ENCODE measurements around the gene FUCA2.
"Not testable (repeated sequence)": the region's sequence is repeated elsewhere in the genome, so short reads cannot be mapped to it uniquely, and the experiment has no call there.

The FUCA2 gene

DNA sequence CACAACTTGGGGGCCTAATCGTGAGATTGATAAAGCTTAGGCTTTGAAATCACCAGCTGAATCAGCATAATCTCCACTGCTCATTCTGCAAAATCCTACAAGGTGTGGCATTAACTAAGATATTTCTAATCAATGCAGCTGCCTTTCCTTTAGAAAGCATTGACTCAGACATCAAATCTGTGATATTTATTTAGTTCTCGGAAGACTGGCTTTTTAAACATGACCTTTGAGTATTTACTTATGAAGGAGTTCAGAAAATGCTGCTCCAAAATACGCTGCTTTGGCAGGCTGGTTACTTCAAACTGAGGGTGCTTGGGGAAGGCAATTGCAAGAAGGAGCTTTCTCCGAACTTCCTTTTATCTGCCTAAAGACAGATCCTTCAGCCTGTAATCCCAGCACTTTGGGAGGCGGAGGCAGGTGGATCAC lies 23.7 kb upstream of the FUCA2 start:
- no peak for DNase-seq

DNA sequence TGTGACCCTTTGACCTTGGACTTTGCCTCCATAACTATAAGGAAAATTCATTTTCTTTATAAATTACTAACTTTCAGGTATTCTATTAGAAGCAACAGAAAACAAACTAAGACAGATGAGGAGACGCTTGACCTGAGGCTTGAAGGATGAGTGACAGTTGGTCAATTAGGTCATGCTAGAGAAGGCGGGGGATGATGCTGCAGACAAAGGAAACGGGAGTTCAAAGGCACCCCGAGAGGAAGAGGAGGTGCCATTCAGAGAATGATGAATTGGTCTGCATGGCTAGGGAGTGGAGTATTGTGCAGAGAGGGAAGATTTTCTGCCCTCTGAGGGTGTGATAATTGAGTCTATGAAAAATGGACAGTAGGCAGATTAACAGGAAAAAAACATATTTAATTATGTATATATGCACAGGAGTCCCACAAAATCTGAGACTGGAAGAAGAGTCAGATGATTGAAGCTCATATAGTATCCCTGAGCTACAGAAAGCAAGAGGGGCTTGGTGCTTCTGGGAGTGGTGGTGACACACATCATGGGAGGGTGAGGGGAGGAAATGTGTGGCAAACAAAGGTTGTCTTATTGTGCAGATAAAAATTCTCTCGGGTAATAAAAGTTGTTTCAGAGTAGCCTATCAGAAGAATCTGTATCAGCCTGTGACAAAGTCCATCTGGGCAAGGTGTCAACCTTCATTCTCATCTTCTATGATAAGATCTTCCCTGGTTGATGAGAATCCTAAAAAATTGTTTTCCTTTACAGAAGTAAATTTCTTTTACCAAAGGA lies 20.4 kb upstream of the FUCA2 start:
- no peak for DNase-seq

DNA sequence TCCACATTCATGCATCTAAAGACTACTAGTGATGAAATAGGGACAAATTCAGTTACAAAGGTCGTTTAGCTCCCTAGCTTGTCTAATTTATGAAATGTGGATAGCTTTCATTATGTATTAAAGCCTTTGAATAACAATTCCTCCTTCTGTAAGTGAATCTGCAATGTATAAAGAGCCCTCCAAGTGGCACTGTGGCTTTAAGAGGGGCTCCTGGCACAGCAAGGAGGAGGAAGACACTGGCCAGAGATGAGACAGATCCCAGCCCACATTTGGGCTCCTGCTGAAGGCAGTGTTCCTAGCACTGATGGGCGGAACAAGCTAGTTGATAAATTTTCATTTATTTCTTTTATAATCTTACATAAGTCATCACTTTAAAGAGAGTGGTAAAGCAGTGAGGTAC lies 17.6 kb upstream of the FUCA2 start:
- DNase-seq = no peak

DNA sequence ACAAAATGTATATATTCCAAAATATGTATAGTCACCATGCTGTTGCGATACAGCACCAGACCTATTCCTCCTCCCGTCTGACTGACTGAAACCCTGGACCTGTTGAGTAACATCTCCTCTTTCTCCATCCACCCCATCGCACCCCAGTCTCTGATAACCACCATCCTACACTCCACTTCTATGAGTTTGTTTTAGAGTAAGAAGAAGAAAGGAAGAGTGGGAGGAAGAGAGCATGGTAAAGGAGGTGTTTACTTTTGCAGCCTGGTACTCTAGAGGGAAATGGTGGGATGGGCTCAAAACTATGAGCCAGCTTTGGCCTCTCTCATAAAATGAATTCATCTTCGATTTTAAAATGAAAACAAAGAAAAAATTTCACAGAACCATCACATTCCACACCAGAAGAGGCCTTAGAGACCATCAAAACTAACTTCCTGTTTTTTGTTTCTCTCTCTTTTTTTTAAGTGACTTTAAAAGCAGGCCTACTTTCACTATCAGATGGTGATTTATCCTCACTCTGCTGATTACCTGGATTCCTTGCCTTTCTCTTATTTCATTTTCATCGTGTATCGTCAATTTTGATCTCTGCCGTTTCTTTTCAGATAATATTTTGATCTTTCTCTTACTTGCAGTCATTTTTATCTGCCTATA lies 16.8 kb upstream of the FUCA2 start:
- DNase-seq = no peak

DNA sequence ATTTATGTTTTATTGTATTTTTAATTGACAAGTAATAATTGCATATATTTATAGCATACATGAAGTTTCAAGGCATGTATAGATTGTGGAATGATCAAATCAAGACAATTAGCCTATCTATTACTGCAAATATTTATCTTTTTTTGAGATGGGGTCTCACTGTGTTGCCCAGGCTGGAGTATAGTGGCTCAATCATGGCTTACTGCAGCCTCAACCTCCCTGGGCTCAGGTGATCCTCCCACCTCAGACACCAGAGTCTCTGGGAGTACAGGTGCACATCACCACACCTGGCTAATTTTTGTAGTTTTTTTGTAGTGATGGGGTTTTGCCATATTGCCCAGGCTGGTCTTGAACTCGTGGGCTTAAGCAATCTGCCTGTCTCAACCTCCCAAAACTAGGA lies 16.2 kb upstream of the FUCA2 start:
- DNase-seq = no peak

DNA sequence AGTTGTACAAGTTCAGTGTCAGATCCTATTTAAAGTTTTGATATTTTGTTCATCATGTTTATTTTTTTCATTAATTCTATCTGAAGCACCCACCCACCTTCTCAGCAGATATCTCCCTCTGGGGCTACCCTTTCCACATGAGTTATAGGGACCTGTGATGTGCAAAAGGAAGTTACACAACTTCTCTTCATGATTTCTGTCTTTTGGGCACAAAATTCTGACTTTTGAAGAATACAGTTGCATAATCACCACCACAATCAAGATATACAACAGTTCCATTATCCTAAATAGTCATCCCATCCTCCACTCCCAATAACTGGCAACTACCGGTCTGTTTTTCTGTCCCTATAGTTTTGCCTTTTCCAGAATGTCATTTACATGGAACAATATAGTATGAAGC lies 13.8 kb upstream of the FUCA2 start:
- no peak for DNase-seq

DNA sequence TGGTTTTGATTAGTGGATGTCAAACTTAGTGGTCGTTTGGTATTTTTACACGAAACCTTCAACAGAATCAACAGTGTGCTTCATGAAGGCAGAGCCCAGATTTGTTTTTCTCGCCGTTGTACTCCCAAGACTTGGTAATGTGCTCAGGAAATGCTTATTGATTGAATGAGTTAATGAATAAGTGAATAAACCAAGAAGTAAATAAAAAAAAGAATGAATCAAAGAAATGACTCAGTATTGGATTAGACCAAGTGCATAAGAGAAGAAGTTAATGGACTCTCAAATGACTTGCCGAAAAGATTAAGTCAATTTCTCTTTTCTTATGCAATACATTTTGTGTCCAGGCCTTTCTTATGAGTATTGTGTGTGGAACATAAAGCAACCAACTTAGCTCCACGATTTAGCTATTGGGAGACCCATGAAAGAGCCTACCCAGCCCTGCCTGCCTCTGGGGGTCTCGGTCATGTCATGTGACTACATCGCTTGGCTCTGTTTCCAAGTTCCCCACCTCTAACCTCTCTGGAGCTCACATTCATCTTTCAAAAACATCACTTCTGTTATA lies 10.6 kb upstream of the FUCA2 start:
- DNase-seq = no peak

DNA sequence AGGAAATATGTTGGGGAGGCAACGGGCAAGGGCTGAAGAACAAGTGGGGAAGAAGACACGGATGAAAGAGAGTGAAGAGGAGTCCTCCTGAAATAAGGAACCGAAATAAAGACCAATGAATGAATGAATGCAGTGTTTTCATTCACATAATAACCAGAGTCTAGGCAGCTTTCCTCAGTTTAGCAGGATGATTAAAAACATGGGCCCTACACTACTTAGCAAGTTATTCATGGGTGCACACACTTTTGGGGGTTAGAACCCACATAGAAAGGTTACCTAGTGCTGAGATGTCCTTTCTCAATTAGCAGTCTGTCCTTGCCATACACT lies 5.9 kb upstream of the FUCA2 start:
- no peak for DNase-seq

DNA sequence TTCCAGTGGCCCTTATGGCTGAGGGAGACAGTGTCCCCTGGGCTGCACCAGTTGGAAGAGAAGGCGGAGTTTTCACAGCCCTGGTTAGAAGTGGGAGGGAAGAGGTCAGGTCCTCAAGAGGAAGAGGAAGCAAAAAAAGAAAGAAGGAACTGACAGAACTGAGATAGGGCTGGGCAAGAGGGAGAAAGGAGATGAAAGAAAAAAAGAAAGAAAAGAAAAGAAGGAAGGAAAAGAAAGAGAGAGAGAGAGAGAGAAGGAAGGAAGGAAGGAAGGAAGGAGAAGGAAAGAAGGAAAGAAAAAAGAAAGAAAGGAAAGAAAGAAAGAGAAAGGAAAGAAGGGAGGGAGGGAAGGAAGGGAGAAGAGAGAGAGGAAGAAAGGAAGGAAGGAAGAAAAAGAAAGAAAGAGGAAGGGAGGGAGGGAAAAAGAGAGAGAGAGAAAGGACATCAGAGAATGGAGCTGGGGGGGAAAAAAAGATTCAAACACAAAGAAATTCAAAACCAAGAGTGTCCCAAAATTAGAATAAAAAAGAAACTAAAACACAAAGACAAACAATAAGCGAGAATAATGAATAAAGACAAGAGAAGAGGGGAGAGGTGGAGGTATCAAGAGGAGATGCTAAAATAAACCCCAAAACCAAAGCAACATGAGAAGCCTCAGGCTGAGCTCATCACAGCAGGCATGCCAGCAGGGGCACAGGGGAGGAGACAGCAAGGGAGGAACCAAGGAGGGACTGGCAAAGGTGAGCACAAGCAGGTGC lies 5.3 kb upstream of the FUCA2 start:
- no peak for DNase-seq

DNA sequence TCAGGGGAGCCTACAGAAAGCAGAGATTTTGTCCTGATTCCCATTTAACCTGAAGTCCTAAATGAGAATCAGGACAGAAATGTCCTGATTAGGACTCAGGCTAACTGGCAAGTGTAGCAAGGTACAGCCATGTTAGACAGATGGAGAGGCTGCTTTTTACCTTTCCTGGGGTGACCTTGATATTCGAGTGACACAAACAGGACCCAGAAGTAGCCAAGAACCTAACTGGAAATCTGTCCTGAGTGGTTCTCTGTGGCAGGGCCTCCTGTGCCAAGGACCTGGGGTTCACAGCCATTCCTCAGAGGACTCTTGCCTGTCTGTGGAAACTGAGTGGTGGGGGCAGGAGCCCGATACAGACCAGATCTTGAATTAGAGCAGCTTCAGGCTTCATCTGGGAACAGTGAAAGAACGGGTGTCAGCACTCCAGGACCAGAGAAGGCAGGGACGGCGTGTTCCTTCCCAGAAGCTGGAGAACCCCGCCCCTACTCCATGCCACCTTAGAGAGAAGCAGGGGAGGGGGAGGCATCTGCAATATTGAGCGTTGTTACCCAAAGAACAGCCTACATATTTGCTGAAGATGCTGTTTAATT lies 4.3 kb upstream of the FUCA2 start:
- no peak for DNase-seq

DNA sequence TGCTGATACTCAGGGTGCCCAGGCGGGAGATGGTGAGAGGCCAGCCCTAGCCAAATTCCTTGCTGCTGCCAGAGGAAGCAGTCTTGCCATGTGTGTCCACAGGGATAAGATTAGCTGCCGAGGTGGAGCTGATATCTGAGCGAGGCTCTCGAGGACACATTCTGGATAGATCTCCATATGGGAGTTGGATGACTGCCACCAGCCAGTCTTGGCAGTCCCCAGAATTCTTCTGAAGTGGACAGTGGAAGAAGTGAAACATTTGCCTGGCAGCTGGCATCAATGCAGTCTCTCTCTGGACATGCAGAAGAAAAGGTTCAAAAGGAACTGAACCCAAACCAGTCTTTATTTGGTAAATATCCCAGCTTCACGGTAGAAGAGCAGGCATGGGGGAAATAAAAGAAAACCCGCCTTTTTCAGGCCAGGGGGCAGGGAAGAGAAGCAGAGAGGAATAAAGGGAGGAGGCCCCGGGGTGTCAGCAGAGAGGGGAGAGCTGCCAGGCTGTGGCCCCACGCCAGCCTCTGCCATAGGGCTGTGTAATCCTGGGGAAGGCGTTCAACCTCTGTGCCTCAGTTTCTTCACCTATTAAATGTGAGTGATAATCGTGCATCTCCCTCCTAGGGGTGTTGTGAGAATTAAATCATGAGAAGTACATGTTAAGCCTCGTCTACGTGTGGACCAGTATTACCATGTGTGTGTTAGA lies 3.7 kb upstream of the FUCA2 start:
- no peak for DNase-seq

DNA sequence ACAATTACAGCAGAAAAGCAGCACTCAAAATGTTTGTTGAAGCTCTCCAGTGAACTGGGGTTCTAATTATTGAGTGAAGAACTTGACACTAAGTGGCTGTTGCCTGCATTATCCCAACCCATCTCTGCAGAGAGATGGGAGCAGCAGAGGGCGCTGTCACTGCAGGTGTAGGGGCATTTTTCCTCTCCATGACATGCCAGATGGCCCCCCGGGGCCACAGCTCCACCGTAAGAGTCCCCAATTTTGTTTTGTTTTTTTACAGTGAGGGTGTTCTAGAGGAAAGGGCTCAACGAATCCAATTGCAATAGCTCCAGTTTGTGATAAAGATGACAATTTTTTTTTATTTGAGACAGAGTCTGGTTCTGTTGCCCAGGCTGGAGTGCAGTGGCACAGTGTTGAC lies 1.9 kb upstream of the FUCA2 start:
- peak; percentile 20 to 43 for DNase-seq

DNA sequence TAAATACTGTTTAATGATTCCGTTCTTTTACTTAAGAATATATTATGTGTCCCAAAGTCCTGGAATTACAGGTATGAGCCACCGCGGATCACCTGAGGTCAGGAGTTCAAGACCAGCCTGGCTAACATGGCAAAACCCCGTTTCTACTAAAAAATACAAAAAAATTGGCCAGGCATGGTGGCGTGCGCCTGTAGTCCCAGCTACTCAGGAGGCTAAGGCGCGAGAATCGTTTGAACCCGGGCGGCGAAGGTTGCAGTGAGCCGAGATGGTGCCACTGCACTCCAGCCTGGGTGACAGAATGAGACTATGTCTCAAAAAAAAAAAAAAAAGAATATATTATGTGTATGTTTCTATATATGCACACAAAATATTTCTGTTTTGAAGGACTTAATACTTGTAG lies 1.2 kb downstream of the FUCA2 start:
- not testable (repeated sequence) for DNase-seq

DNA sequence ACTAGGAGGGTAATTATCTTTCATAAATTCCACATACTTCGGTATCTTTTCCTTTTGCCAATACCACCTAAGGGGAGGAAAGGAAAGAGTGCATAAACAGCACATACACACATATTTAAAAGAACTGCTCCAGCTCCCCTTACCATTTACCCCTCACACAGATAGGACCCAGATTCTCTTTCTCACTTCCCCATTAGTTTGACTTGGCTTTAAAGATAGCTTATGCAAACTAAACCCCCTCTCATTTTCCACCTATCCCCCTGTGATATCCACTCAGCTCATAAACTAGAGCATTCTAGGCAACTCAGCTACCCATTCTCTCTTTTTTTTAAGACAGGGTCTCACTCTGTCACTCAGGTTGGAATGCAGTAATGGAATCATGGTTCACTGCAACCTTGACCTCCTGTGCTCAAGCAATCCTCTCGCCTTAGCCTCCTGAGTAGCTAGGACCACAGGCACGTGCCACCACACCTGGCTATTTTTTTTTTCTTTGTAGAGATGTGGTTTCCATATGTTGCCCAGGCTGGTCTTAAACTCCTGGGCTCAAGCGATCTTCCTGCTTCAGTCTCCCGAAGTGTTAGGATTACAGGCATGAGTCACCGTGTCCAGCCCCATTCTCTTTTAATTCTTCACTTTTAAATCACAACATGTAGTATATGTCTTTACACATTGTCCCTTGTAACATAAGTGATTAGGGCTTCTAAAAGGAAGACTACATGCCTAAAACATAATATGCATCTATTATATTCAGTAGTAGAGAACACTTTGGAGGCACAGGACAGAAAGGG lies 4.0 kb downstream of the FUCA2 start:
- no peak for DNase-seq

DNA sequence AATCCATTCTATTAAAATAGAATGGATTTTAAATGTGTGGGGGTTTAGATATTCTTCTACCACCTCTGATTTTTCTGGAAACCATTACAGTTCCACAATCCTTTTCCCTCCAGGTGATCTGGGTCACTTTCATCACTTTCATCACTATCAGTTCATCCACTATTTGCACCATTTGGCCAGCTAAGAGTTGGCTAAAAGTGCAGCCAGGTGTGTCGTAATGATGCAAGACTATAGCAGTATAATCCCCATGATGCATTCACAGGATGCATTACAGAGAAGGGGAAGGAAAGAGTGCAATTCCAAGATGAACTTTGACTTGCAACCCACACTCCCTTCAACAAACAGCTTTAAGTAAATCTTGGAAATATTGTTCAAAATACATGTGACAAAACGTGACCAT lies 4.9 kb downstream of the FUCA2 start:
- DNase-seq = no peak

DNA sequence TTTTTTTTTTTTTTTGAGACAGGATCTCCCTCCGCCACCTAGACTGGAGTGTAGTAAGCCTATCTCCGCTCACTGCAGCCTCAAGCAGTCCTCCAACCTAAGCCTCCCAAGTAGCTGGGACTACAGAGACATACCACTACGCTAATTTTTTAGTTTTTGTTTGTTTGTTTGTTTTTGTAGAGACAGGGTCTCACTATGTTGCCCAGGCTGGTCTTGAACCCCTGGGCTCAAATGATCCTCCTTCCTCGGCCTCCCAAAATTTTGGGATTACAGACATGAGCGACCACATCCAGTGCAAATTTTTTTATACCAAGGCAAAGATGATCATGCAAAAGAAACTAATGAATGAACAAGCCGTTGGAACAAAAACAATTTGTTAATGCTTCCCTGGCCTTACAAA lies 5.3 kb downstream of the FUCA2 start:
- DNase-seq = no peak

DNA sequence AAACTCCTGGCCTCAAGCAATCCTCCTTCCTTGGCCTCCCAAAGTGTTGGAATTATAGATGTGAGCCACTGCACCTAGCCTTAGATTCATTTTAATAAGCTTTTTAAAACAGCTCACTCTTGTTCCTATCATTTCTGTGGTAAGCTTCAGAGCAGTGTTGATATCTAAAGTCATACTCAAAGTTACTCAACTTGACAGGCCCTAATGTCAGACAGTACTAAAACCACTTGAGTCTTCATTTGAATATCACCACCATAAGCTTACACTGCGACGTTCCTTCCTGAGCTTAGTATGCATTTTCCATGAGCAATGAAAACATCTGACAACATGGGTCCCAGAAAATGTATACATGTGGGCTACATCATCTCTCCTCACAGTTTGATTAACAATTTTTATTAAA lies 6.0 kb downstream of the FUCA2 start:
- no peak for DNase-seq

DNA sequence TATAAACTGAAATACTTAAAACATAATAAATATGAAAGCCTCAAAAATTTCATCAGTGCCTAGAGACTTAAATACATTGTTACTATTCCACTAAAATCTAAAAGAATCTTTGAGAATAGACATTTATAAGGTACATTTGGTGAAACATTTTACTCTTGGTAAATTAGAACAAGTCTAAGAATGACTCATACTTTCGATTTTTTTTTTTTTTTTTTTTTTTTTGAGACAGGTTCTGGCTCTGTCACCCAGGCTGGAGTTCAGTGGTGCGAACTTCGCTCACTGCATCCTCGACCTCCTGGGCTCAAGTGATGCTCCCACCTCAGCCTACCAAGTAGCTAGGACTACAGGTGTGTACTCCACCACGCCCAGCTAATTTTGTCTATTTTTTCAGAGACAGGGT lies 6.4 kb downstream of the FUCA2 start:
- DNase-seq = no peak

DNA sequence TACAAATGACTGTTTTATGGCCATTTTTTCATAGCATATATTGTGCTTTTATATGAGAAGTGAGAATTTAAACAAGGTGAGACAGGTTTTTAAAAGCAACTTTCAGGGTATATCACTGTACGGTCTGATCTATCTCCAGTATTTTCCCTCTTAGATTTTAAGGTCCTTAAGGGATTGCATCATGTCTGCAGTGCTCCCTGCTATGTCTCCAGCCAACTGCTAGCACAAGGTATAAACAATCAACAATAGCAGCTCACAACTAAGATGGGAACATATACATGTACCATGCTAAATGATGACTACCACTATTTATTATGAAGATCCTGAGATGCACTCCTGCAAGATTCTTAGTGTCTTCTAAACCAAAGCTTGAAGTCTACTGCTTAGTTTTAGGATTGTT lies 7.2 kb downstream of the FUCA2 start:
- no peak for DNase-seq

DNA sequence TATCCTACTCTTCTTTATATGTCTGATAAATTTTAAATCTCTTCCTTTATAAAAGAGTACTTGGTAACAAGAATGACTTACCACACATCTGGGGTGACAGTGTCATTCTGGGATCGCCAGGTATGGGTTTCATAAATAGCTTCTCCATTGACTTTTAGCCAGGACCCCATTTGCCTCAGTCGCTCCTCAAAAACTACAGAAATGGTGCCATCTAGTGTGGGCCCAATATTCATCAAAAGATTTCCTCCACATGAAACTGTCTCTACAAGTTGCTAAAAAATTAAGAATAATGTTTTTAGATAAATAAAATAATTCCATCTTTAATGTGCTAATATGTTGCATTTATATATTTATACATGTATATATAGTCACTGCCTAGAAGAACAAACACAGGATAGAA lies 9.7 kb downstream of the FUCA2 start:
- DNase-seq = no peak

DNA sequence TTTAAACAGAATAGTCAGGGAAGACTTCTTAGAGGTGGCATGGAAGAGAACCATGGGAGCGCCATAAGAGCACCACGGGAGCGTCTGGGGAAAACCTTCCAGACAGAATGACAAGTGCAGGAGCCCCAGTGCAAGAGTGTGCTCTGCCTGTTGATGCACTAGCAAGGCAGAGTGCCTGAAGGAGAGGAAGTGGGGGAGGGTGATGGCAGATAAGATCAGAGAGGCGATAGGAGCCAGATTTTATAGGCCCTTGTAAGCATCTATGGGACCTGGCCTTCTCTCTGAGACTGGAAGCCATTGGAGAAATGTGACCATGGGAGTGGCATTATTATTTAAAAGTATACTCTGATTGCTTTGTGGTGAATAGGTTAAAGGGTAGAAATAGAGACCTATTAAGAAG lies 13.1 kb downstream of the FUCA2 start:
- DNase-seq = no peak

DNA sequence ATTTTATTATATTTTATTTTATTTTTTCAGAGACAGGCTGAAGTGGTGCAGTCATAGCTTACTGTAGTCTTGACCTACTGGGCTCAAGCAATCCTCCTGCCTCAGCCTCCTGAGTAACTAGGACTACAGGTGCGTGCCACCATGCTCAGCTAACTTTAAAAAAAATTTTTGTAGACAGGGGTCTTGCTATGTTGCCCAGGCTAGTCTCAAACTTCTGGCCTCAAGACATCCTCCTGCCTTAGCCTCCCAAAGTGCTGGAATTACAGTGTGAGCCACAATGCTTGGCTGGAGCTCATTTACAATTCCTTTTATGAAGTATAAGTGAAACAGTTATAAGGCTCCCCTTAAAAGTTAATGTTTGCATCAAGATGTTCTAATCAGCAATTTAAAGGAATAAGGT lies 14.5 kb downstream of the FUCA2 start:
- no peak for DNase-seq
